NT2/D1 (cell line): ENCODE measurements around the gene ANGEL1.

Source experiments
- DNase-seq: peaks from one replicate; pipeline ENCODE4 v3.0.0-alpha.2; 2011; ENCODE audit warnings: low read depth, low spot score
- H3K27me3 ChIP-seq: 2 replicates; pipeline ENCODE4 v1.6.0; 2011; ENCODE audit warnings: mild to moderate bottlenecking; ENCODE audit not compliant: insufficient read length, insufficient read depth
- H3K36me3 ChIP-seq: 2 replicates; pipeline ENCODE4 v1.6.1; 2011; ENCODE audit warnings: mild to moderate bottlenecking, low read length, mixed read lengths; ENCODE audit not compliant: insufficient read depth, insufficient read length
- H3K4me1 ChIP-seq: 2 replicates; pipeline ENCODE4 v1.5.1; 2011; ENCODE audit not compliant: insufficient read depth, insufficient read length
- H3K4me3 ChIP-seq: 2 replicates; pipeline ENCODE4 v1.5.1; 2011; ENCODE audit warnings: low read depth; ENCODE audit not compliant: insufficient read length
- H3K9ac ChIP-seq: 2 replicates; pipeline ENCODE4 v1.6.0; 2011; ENCODE audit warnings: low read depth; ENCODE audit not compliant: insufficient read length
- H3K9me3 ChIP-seq: 2 replicates; pipeline ENCODE4 v1.5.1; 2011; ENCODE audit warnings: mild to moderate bottlenecking, low read length; ENCODE audit not compliant: insufficient read depth
- SUZ12 ChIP-seq: IDR thresholded peaks from 2 replicates; pipeline ENCODE4 v1.6.1; 2011; ENCODE audit not compliant: insufficient read length, insufficient read depth; ENCODE audit errors: extremely low read depth
- YY1 ChIP-seq: IDR thresholded peaks from 2 replicates; pipeline ENCODE4 v1.6.1; 2011; ENCODE audit not compliant: insufficient read length, insufficient read depth
- ZNF274 ChIP-seq: IDR thresholded peaks from 2 replicates; pipeline ENCODE4 v1.6.1; 2011; ENCODE audit warnings: mild to moderate bottlenecking, low read depth, low read length

The ANGEL1 gene

GRCh38 chr14:76779221-76780057, 33.2 kb downstream of the ANGEL1 start:
- peaks cover 28% of the 10 kb centered on the region for H3K4me1 ChIP-seq
- H3K9ac ChIP-seq: no peak overlapping the region
- H3K36me3 ChIP-seq: peaks cover 62% of the 10 kb centered on the region
- H3K4me3 ChIP-seq: no peak overlapping the region
- H3K9me3 ChIP-seq: no peaks in the 10 kb centered on the region
- no peaks in the 10 kb centered on the region for H3K27me3 ChIP-seq
- DNase-seq: no peak
- TF ChIP-seq YY1 (no peak), ZNF274 (no peak), SUZ12 (no peak)

GRCh38 chr14:76778546-76779215, 34.0 kb downstream of the ANGEL1 start:
- no peaks in the 10 kb centered on the region for H3K9me3 ChIP-seq
- no peaks in the 10 kb centered on the region for H3K27me3 ChIP-seq
- TF ChIP-seq SUZ12 (no peak), YY1 (no peak), ZNF274 (no peak)
- H3K4me1 ChIP-seq: peaks cover 28% of the 10 kb centered on the region
- no peak overlapping the region for H3K9ac ChIP-seq
- no peak overlapping the region for H3K4me3 ChIP-seq
- DNase-seq: no peak
- peaks cover 54% of the 10 kb centered on the region for H3K36me3 ChIP-seq

GRCh38 chr14:76777721-76778120, 35.0 kb downstream of the ANGEL1 start:
- Histone ChIP-seq H3K9me3 (no peaks in the 10 kb centered on the region), H3K4me3 (no peak overlapping the region), H3K4me1 (peaks cover 22% of the 10 kb centered on the region), H3K36me3 (peaks cover 45% of the 10 kb centered on the region), H3K9ac (no peak overlapping the region), H3K27me3 (no peaks in the 10 kb centered on the region)
- DNase-seq: no peak
- TF ChIP-seq SUZ12: no peak
- no peak for TF ChIP-seq ZNF274
- no peak for TF ChIP-seq YY1

GRCh38 chr14:76776428-76777251, 36.0 kb downstream of the ANGEL1 start:
- DNase-seq: no peak
- Histone ChIP-seq H3K4me3 (no peak overlapping the region), H3K9ac (no peak overlapping the region), H3K4me1 (peaks cover 23% of the 10 kb centered on the region), H3K9me3 (no peaks in the 10 kb centered on the region), H3K36me3 (peaks cover 34% of the 10 kb centered on the region), H3K27me3 (no peaks in the 10 kb centered on the region)
- TF ChIP-seq ZNF274 (no peak), YY1 (no peak), SUZ12 (no peak)

- Histone ChIP-seq H3K4me1 (peaks cover 19% of the 10 kb centered on the region), H3K9me3 (no peaks in the 10 kb centered on the region), H3K9ac (no peak overlapping the region), H3K36me3 (peaks cover 27% of the 10 kb centered on the region), H3K27me3 (no peaks in the 10 kb centered on the region), H3K4me3 (no peak overlapping the region)
- no peak for DNase-seq
- no peak for TF ChIP-seq SUZ12
- no peak for TF ChIP-seq YY1
- TF ChIP-seq ZNF274: no peak
These were observed 36.8 kb downstream of the ANGEL1 start for GRCh38 chr14:76775695-76776427.

GRCh38 chr14:76774821-76775694, 37.6 kb downstream of the ANGEL1 start:
- peaks cover 22% of the 10 kb centered on the region for H3K36me3 ChIP-seq
- H3K4me1 ChIP-seq: peaks cover 19% of the 10 kb centered on the region
- H3K9ac ChIP-seq: no peak overlapping the region
- no peaks in the 10 kb centered on the region; the same call in 1 of the 2 replicates for H3K9me3 ChIP-seq
- TF ChIP-seq SUZ12: no peak
- no peak for TF ChIP-seq ZNF274
- TF ChIP-seq YY1: no peak
- no peak overlapping the region for H3K4me3 ChIP-seq
- no peaks in the 10 kb centered on the region for H3K27me3 ChIP-seq
- DNase-seq: no peak
